HG03280 (cell line): ENCODE results near the gene RCN2.

Experiments used
- ATAC-seq: cut with Tn5 transposase; IDR thresholded peaks from one replicate; pipeline ENCODE4 v1.9.1; 2021; ENCODE audit warnings: mild to moderate bottlenecking, moderate library complexity; ENCODE audit not compliant: unreplicated experiment

RCN2 gene

GRCh38 chr15:76993114-76993725 is 61.7 kb downstream of the RCN2 start:
- no peak for ATAC-seq

- ATAC-seq, result no peak
Measured at GRCh38 chr15:76994001-76994400, 62.5 kb downstream of the RCN2 start.

- ATAC-seq, result no peak
Measured at GRCh38 chr15:76994496-76994895, 62.9 kb downstream of the RCN2 start.

- ATAC-seq, result peak; percentile 61
Measured at GRCh38 chr15:76994971-76995945, 63.7 kb downstream of the RCN2 start, which contains the start of gene PSTPIP1. Gene PSTPIP1 (plus strand): TSS chr15:76995126. CDS start chr15:76995574, 448 bp downstream.

GRCh38 chr15:76996076-76996525 is 64.6 kb downstream of the RCN2 start:
- no peak for ATAC-seq

GRCh38 chr15:76996526-76997401 is 65.2 kb downstream of the RCN2 start:
- no peak for ATAC-seq

GRCh38 chr15:76998663-76999285 is 67.2 kb downstream of the RCN2 start:
- no peak for ATAC-seq

- no peak for ATAC-seq
Measured at GRCh38 chr15:76999996-77000395, 68.4 kb downstream of the RCN2 start.

GRCh38 chr15:77001351-77001750 is 69.8 kb downstream of the RCN2 start:
- no peak for ATAC-seq

- ATAC-seq, result no peak
Measured at GRCh38 chr15:77001966-77002365, 70.4 kb downstream of the RCN2 start.

GRCh38 chr15:77002436-77002835 is 70.9 kb downstream of the RCN2 start:
- no peak for ATAC-seq

- peak; percentile 65 for ATAC-seq
Measured at GRCh38 chr15:77002954-77003912, 71.7 kb downstream of the RCN2 start.
